HepG2 (cell line): Measurements from ENCODE around the gene SECTM1. TPM values are rescaled to one million over a fixed set of nuclear protein-coding genes. Genes with fewer than 3 reads are reported as not detected.
A peak's percentile ranks its signal among the peaks of the same experiment; 100 is the strongest.

ENCODE experiments used
- ATAC-seq: fragments of 200-7000 bp; cut with Tn5 transposase; 3 replicates; pipeline ENCODE4 v1.9.1; 2020; ENCODE audit warnings: mild to moderate bottlenecking, moderate library complexity
- BruUV-seq: library from RNA; stranded (reverse); fragments of 400-500 nt; replicated peaks from 2 replicates; lab custom pipeline; 2021; lab: Mats Ljungman, UMichigan
- CTCF ChIA-PET: fragments of 300-600 bp; formaldehyde crosslinking; extraction: SDS; loops from one replicate; lab custom pipeline; 2021; ENCODE audit warnings: low total read pairs, inconsistent platforms, low intra/inter-chr PET ratio; lab: Yijun Ruan, JAX
- POLR2A ChIA-PET: fragments of 350-600 bp; sonication (Branson Sonifier 250); formaldehyde crosslinking; loops from one replicate; lab custom pipeline; 2020; ENCODE audit warnings: antibody characterized with exemption, inconsistent platforms; lab: Yijun Ruan, JAX
- DNase-seq: peaks from one replicate; pipeline ENCODE4 v3.0.0-alpha.2; 2015; ENCODE audit warnings: low spot score
- FAIRE-seq: peaks from 3 replicates; lab custom pipeline; 2011; peaks lifted over from hg19 to GRCh38; lab: Jason Lieb, UNC
- H2AFZ ChIP-seq: one replicate; pipeline ENCODE4 v1.6.1; 2011; ENCODE audit warnings: low read length, inconsistent platforms
- H3K27ac ChIP-seq: fragments of 300-600 bp; 3 replicates; pipeline ENCODE4 v1.8.0; 2011; ENCODE audit warnings: mixed run types, mild to moderate bottlenecking, mixed read lengths, low read length, inconsistent platforms; ENCODE audit not compliant: insufficient read depth; ENCODE audit errors: extremely low read length
- H3K27me3 ChIP-seq, 2 experiments: fragments of 200-600 bp in 1 of 2; 2 replicates in 1 of 2; 3 replicates in 1 of 2; pipeline versions ENCODE4 v1.6.0 to v1.8.0; 2011; ENCODE audit warnings: low read length in 2 of 2, mild to moderate bottlenecking in 2 of 2, moderate library complexity in 2 of 2, inconsistent platforms in 1 of 2; ENCODE audit not compliant: insufficient read depth in 2 of 2, control insufficient read depth in 1 of 2
- H3K36me3 ChIP-seq, 2 experiments: fragments of 200-600 bp in 1 of 2; replicated peaks in 1 of 2; 2 replicates in 1 of 2; 3 replicates in 1 of 2; pipeline versions ENCODE4 v1.5.1 to v1.8.0; 2011; ENCODE audit warnings: low read length in 2 of 2, inconsistent platforms in 1 of 2; ENCODE audit not compliant: insufficient read depth in 2 of 2, control insufficient read depth in 1 of 2
- H3K4me1 ChIP-seq: 2 replicates; pipeline ENCODE4 v1.5.1; 2012; ENCODE audit warnings: low read length, inconsistent platforms; ENCODE audit not compliant: insufficient read depth
- H3K4me2 ChIP-seq: 2 replicates; pipeline ENCODE4 v1.6.0; 2011; ENCODE audit warnings: low read depth, low read length, inconsistent platforms
- H3K4me3 ChIP-seq, 3 experiments: fragments of 200-600 bp in 1 of 3; sonication (generic), shearing (Covaris generic) in 1 of 3; replicated peaks in 1 of 3; 2 replicates each; pipeline ENCODE4 v1.5.1; 2011 to 2016; ENCODE audit warnings: low read length in 3 of 3, inconsistent platforms in 2 of 3, low read depth in 2 of 3, mild to moderate bottlenecking in 2 of 3, control low read depth in 1 of 3, mixed read lengths in 1 of 3; ENCODE audit not compliant: insufficient read depth in 1 of 3
- H3K79me2 ChIP-seq: one replicate; pipeline ENCODE4 v1.6.1; 2011; ENCODE audit warnings: low read length, inconsistent platforms; ENCODE audit not compliant: insufficient read depth
- H3K9ac ChIP-seq: 2 replicates; pipeline ENCODE4 v1.6.0; 2011; ENCODE audit warnings: mild to moderate bottlenecking, low read depth, low read length, inconsistent platforms; ENCODE audit not compliant: insufficient read depth
- H3K9me3 ChIP-seq: 2 replicates; pipeline ENCODE4 v1.5.1; 2012; ENCODE audit warnings: mild to moderate bottlenecking, low read length
- H4K20me1 ChIP-seq: 2 replicates; pipeline ENCODE4 v1.6.0; 2011; ENCODE audit warnings: inconsistent platforms, mild to moderate bottlenecking, low read length, moderate library complexity; ENCODE audit not compliant: insufficient read depth
- ATM ChIP-seq: fragments of 450-650 bp; IDR thresholded peaks from 2 replicates; pipeline ENCODE4 v1.7.1; 2017; ENCODE audit warnings: mild to moderate bottlenecking, borderline replicate concordance
- BRCA1 ChIP-seq: sonication (generic); formaldehyde crosslinking; IDR thresholded peaks from 2 replicates; pipeline ENCODE4 v1.4.0; 2020; ENCODE audit warnings: missing genetic modification reagents
- BRD4 ChIP-seq: sonication (generic); formaldehyde crosslinking; IDR thresholded peaks from 2 replicates; pipeline ENCODE4 v1.4.0; 2020; ENCODE audit warnings: missing genetic modification reagents
- IRX3 ChIP-seq: sonication (generic); formaldehyde crosslinking; IDR thresholded peaks from 2 replicates; pipeline ENCODE4 v1.8.1; 2023; ENCODE audit warnings: mild to moderate bottlenecking, low read depth, missing genetic modification reagents, borderline replicate concordance
- MAFG ChIP-seq: sonication (generic); formaldehyde crosslinking; IDR thresholded peaks from 2 replicates; pipeline ENCODE4 v1.5.1; 2020; ENCODE audit warnings: mild to moderate bottlenecking, missing genetic modification reagents
- MED13 ChIP-seq: sonication (generic); formaldehyde crosslinking; IDR thresholded peaks from 2 replicates; pipeline ENCODE4 v1.5.0; 2020; ENCODE audit warnings: missing genetic modification reagents
- NFKBIZ ChIP-seq: IDR thresholded peaks from 2 replicates; pipeline ENCODE4 v1.6.1; 2018; ENCODE audit warnings: missing genetic modification reagents, missing compliant biosample characterization
- NFYB ChIP-seq: sonication (generic); formaldehyde crosslinking; IDR thresholded peaks from 2 replicates; pipeline ENCODE4 v1.4.0; 2020; ENCODE audit warnings: missing genetic modification reagents
- NR3C1 ChIP-seq: sonication (generic); formaldehyde crosslinking; IDR thresholded peaks from 2 replicates; pipeline ENCODE4 v1.4.0; 2020; ENCODE audit warnings: missing genetic modification reagents
- ZBTB8A ChIP-seq: sonication (generic); formaldehyde crosslinking; IDR thresholded peaks from 2 replicates; pipeline ENCODE4 v1.4.0; 2020; ENCODE audit warnings: mild to moderate bottlenecking, low read depth, missing genetic modification reagents, borderline replicate concordance
- ZNF354B ChIP-seq: sonication (generic); formaldehyde crosslinking; IDR thresholded peaks from 2 replicates; pipeline ENCODE4 v1.8.0; 2022; ENCODE audit warnings: mild to moderate bottlenecking, missing genetic modification reagents
- ZNF501 ChIP-seq: sonication (generic); formaldehyde crosslinking; IDR thresholded peaks from 2 replicates; pipeline ENCODE4 v1.5.1; 2020; ENCODE audit warnings: mild to moderate bottlenecking, moderate library complexity, missing genetic modification reagents
- ZNF550 ChIP-seq: sonication (generic); formaldehyde crosslinking; IDR thresholded peaks from 2 replicates; pipeline ENCODE4 v1.4.0; 2020; ENCODE audit warnings: mild to moderate bottlenecking, missing genetic modification reagents, borderline replicate concordance
- ZNF773 ChIP-seq: sonication (generic); formaldehyde crosslinking; IDR thresholded peaks from 2 replicates; pipeline ENCODE4 v1.4.0; 2020; ENCODE audit warnings: missing genetic modification reagents, borderline replicate concordance
- WGBS: methylation state at CpG from one replicate; pipeline ENCODE4 v1.1.6; 2017; ENCODE audit warnings: low lambda C conversion rate; 5-methylcytosine and 5-hydroxymethylcytosine counted together
- in situ Hi-C: cut with HindIII; loops from 2 replicates; pipeline ENCODE4 v1.10.0; 2017; ENCODE audit warnings: low pct_unique_long_range_greater_than_20kb; ENCODE audit not compliant: extremely low pct_ligation_motif_present
- intact Hi-C: fragments of 100-400 bp; cut with micrococcal nuclease; formaldehyde crosslinking; loops from one replicate; pipeline ENCODE4 v1.10.0; 2022; ENCODE audit not compliant: unreplicated experiment
- polyA plus RNA-seq, 8 experiments: library from polyadenylated mRNA; depleted of rRNA in 3 of 8; stranded (reverse) in 7 of 8; unstranded in 1 of 8; fragments of >200 nt; fragmentation: Illumina TruSeq in 4 of 8; extraction: Trizol in 4 of 8; gene quantifications; 2 replicates each; pipeline versions ENCODE4 v1.2.1 to v1.2.3, GENCODE V29; 2011 to 2016; ENCODE audit warnings: low read depth in 4 of 8, missing spikeins in 1 of 8, mixed read lengths in 1 of 8; ENCODE audit not compliant: insufficient read depth in 1 of 8
- total RNA-seq, 5 experiments: library from RNA; depleted of rRNA; stranded (reverse); fragments of >200 nt; fragmentation: Illumina TruSeq; extraction: Trizol; gene quantifications; 2 replicates each; pipeline ENCODE4 v1.2.3, GENCODE V29; 2016; ENCODE audit warnings: low read depth in 1 of 5
- TF ChIP-seq, protein P1 (sequence below): sonication (generic); formaldehyde crosslinking; IDR thresholded peaks from 2 replicates; pipeline ENCODE4 v1.5.0; 2020; ENCODE audit warnings: mild to moderate bottlenecking, missing genetic modification reagents, moderate library complexity
- TF ChIP-seq, protein P2 (sequence below): sonication (generic); formaldehyde crosslinking; IDR thresholded peaks from 2 replicates; pipeline ENCODE4 v1.4.0; 2020; ENCODE audit warnings: missing genetic modification reagents

Gene SECTM1
- total and polyA plus RNA-seq, 2 of the 13 experiments (the other 11 are each of a cell fraction or from before 2014, with no cell fraction given): 3.5 to 5.3 TPM

DNA sequence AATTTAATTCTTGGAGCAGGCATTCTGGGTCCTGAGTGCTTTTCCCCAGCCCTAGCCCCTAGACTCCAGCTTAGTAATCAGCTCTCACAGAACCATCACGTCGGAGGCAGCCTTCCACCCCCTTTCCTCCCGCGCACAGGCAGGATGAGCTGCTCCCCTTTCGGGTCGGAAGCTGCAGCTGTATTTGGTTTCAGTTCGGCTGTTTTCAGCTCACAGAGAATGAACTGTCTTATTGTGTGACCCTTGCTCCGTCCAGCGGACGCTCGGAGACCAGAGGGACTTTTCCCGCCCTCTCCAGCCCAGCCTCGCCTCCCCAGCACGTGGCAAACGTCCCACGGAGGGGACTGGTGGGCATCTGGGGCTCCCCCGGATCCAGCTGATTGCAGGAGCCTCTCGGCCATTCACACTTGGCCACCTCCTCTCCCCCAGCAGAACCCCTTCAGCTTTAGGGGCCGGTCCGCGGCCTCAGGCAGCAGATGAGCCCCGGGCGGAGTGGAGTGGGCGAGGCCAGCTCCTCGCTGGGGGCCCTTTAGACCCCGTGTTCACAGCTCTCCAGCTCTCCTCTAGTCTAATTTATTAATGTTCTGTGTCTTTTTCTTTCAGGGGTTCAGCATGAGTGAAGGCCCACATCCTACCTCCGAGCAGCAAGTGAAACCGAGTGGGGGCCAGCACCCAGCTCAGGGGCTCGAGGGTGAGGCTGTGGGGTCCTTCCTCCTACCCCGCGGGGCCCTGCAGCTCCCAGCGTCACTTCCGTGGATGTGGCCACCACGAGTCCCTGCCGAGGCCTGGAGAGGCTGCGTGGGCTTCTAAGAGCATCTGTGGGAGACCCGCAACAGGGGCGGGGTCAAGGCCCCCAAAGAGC, 37.1 kb upstream of the SECTM1 start (continued):
- no peak for TF ChIP-seq MED13 (CRISPR knock-in tag)
- no peak for TF ChIP-seq NFKBIZ
- peak; percentile 92; the same call in 1 of the 2 replicates for TF ChIP-seq ZNF773 (CRISPR knock-in tag)
- no peak for TF ChIP-seq ATM
- no peak for TF ChIP-seq MAFG (CRISPR knock-in tag)
- peak; percentile 96; the same call in 1 of the 2 replicates for TF ChIP-seq IRX3 (CRISPR knock-in tag)
- peak; percentile 87 for TF ChIP-seq BRCA1 (CRISPR knock-in tag)
- TF ChIP-seq NFYB (CRISPR knock-in tag): peak; percentile 36; the same call in 1 of the 2 replicates
- peak; percentile 85; the same call in 1 of the 2 replicates for TF ChIP-seq ZNF354B
- TF ChIP-seq, all 625 proteins: peak for 360

DNA sequence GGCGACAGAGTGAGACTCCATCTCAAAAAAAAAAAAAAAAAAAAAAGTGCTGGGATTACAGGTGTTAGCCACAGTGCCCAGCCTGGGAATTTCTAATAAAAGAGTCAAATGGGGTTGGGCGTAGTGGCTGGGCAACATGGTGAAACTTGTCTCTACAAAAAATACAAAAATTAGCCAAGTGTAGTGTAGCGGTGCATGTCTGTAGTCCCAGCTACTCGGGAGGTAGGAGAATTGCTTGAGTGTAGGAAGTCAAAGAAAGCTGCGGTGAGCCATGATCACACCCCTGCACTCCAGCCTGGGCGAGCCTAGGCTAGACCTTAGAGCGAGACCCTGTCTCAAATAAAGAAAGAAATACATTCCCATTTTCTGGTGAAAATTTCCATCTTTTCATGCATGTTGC, 35.6 kb upstream of the SECTM1 start:
- TF ChIP-seq NR3C1 (CRISPR knock-in tag): no peak
- TF ChIP-seq, protein P1, sequence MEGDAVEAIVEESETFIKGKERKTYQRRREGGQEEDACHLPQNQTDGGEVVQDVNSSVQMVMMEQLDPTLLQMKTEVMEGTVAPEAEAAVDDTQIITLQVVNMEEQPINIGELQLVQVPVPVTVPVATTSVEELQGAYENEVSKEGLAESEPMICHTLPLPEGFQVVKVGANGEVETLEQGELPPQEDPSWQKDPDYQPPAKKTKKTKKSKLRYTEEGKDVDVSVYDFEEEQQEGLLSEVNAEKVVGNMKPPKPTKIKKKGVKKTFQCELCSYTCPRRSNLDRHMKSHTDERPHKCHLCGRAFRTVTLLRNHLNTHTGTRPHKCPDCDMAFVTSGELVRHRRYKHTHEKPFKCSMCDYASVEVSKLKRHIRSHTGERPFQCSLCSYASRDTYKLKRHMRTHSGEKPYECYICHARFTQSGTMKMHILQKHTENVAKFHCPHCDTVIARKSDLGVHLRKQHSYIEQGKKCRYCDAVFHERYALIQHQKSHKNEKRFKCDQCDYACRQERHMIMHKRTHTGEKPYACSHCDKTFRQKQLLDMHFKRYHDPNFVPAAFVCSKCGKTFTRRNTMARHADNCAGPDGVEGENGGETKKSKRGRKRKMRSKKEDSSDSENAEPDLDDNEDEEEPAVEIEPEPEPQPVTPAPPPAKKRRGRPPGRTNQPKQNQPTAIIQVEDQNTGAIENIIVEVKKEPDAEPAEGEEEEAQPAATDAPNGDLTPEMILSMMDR (CRISPR knock-in tag): no peak
- no peak for TF ChIP-seq ZBTB8A (CRISPR knock-in tag)
- no peak for TF ChIP-seq ZNF501 (CRISPR knock-in tag)
- TF ChIP-seq, protein P2, sequence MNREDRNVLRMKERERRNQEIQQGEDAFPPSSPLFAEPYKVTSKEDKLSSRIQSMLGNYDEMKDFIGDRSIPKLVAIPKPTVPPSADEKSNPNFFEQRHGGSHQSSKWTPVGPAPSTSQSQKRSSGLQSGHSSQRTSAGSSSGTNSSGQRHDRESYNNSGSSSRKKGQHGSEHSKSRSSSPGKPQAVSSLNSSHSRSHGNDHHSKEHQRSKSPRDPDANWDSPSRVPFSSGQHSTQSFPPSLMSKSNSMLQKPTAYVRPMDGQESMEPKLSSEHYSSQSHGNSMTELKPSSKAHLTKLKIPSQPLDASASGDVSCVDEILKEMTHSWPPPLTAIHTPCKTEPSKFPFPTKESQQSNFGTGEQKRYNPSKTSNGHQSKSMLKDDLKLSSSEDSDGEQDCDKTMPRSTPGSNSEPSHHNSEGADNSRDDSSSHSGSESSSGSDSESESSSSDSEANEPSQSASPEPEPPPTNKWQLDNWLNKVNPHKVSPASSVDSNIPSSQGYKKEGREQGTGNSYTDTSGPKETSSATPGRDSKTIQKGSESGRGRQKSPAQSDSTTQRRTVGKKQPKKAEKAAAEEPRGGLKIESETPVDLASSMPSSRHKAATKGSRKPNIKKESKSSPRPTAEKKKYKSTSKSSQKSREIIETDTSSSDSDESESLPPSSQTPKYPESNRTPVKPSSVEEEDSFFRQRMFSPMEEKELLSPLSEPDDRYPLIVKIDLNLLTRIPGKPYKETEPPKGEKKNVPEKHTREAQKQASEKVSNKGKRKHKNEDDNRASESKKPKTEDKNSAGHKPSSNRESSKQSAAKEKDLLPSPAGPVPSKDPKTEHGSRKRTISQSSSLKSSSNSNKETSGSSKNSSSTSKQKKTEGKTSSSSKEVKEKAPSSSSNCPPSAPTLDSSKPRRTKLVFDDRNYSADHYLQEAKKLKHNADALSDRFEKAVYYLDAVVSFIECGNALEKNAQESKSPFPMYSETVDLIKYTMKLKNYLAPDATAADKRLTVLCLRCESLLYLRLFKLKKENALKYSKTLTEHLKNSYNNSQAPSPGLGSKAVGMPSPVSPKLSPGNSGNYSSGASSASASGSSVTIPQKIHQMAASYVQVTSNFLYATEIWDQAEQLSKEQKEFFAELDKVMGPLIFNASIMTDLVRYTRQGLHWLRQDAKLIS (CRISPR knock-in tag): no peak
- no peak for TF ChIP-seq ZNF550 (CRISPR knock-in tag)
- TF ChIP-seq BRD4 (CRISPR knock-in tag): no peak
- Histone ChIP-seq H2AFZ (no peak overlapping the region), H3K27me3 (no peaks in the 10 kb centered on the region), H3K9ac (no peak overlapping the region), H3K4me3 (no peak overlapping the region), H3K9me3 (no peaks in the 10 kb centered on the region), H4K20me1 (no peaks in the 10 kb centered on the region), H3K36me3 (no peaks in the 10 kb centered on the region), H3K4me2 (no peak overlapping the region), H3K4me1 (peaks cover 79% of the 10 kb centered on the region), H3K79me2 (no peaks in the 10 kb centered on the region), H3K27ac (peak overlapping the region; percentile 11)
- ChIA-PET POLR2A (interaction anchor here (2.0 kb wide), 1 partner anchor 11 kb away, joined by 10 read pairs; no protein-coding TSS in a partner anchor), CTCF (no interaction called here)
- BruUV-seq: no TSS peak
- WGBS: 89% methylated on average over 7 of the region's 7 CpGs
- in situ Hi-C loops: no loop called here
- DNase-seq: no peak
- ATAC-seq: no peak
- FAIRE-seq: no peak
- intact Hi-C loops: no loop called here
